CD4-positive, alpha-beta T cell (primary cell): Measurements from ENCODE around the gene RXRA. TPM values are rescaled to one million over a fixed set of nuclear protein-coding genes. Genes with fewer than 3 reads are reported as not detected.

ENCODE experiments used
- ATAC-seq: fragments of 200-7000 bp; cut with Tn5 transposase; one replicate; pipeline ENCODE4 v1.10.0; 2022; ENCODE audit warnings: mild to moderate bottlenecking; ENCODE audit not compliant: poor library complexity
- CTCF ChIA-PET: fragments of 350-600 bp; sonication (Branson Sonifier 250); formaldehyde crosslinking; loops from one replicate; lab custom pipeline; 2021; ENCODE audit warnings: antibody characterized with exemption, inconsistent platforms; lab: Charles Lee
- POLR2A ChIA-PET: fragments of 350-600 bp; sonication (Branson Sonifier 250); formaldehyde crosslinking; loops from one replicate; lab custom pipeline; 2021; ENCODE audit warnings: antibody characterized with exemption, inconsistent platforms; lab: Charles Lee
- DNase-seq, 14 experiments: peaks; one replicate each; pipeline ENCODE4 v3.0.0-alpha.2; 2013 to 2020; ENCODE audit warnings: mixed read lengths in 2 of 14
- H3K27ac ChIP-seq, 2 donors: one replicate each; pipeline versions ENCODE4 v1.5.1 to v1.7.0; 2013; ENCODE audit warnings: low read length in 2 of 2, low read depth in 1 of 2, mild to moderate bottlenecking in 1 of 2
- H3K27me3 ChIP-seq, 2 experiments: 1 replicate in 1 of 2; 2 replicates in 1 of 2; pipeline versions ENCODE4 v1.6.1 to v1.7.0; 2013; ENCODE audit warnings: low read length in 2 of 2, control low read depth in 1 of 2, mild to moderate bottlenecking in 1 of 2, moderate library complexity in 1 of 2; ENCODE audit not compliant: insufficient read depth in 2 of 2, control insufficient read depth in 1 of 2
- H3K36me3 ChIP-seq: one replicate; pipeline ENCODE4 v1.6.1; 2013; ENCODE audit warnings: low read length, control low read depth; ENCODE audit not compliant: insufficient read depth
- H3K4me1 ChIP-seq: one replicate; pipeline ENCODE4 v1.6.1; 2013; ENCODE audit warnings: low read length, control low read depth; ENCODE audit not compliant: insufficient read depth
- H3K4me3 ChIP-seq: one replicate; pipeline ENCODE4 v1.5.1; 2013; ENCODE audit warnings: mild to moderate bottlenecking, low read length, moderate library complexity
- H3K9me3 ChIP-seq, 2 experiments: 1 replicate in 1 of 2; 2 replicates in 1 of 2; pipeline versions ENCODE4 v1.6.1 to v1.7.0; 2013; ENCODE audit warnings: low read length in 2 of 2, mild to moderate bottlenecking in 2 of 2, control low read depth in 1 of 2, moderate library complexity in 1 of 2; ENCODE audit not compliant: control insufficient read depth in 1 of 2, insufficient read depth in 1 of 2
- H3K27ac Mint-ChIP-seq: one replicate; pipeline ENCODE4 v1.8.0; 2020; ENCODE audit warnings: mixed read lengths
- H3K27me3 Mint-ChIP-seq: one replicate; pipeline ENCODE4 v1.8.0; 2021; ENCODE audit warnings: mixed read lengths
- H3K36me3 Mint-ChIP-seq: one replicate; pipeline ENCODE4 v1.8.0; 2021; ENCODE audit warnings: low read depth, mixed read lengths
- H3K4me1 Mint-ChIP-seq: one replicate; pipeline ENCODE4 v1.8.0; 2021; ENCODE audit warnings: low read depth, mixed read lengths
- H3K4me3 Mint-ChIP-seq: one replicate; pipeline ENCODE4 v1.8.0; 2020; ENCODE audit warnings: mild to moderate bottlenecking, mixed read lengths
- H3K9me3 Mint-ChIP-seq: one replicate; pipeline ENCODE4 v1.8.0; 2020; ENCODE audit warnings: mixed read lengths
- CTCF ChIP-seq: fragments of 200-600 bp; IDR thresholded peaks from one replicate; pipeline ENCODE4 v1.8.0; 2022; ENCODE audit warnings: antibody characterized with exemption, mild to moderate bottlenecking
- intact Hi-C, 2 experiments: fragments of 100-400 bp; cut with DNase I in 1 of 2; cut with micrococcal nuclease in 1 of 2; formaldehyde crosslinking; loops; one replicate each; pipeline versions ENCODE4 v1.15.1 to v1.9.0; 2023 to 2025; cut with DNase I, micrococcal nuclease
- total RNA-seq, 174 experiments: library from RNA in 2 of 174; stranded (reverse) in 2 of 174; gene quantifications; one replicate each; pipeline ENCODE4 v1.2.3 and lab custom pipeline; 2021 to 2026

Gene RXRA
- total RNA-seq, 2 experiments from 2014 or later: 7.3 to 8.4 TPM

GRCh38 chr9:134359493-134360179, 33.4 kb downstream of the RXRA start:
- POLR2A ChIA-PET: no interaction called here
- Mint-ChIP-seq H3K27ac (no peak overlapping the region), H3K36me3 (no peaks in the 10 kb centered on the region), H3K9me3 (no peaks in the 10 kb centered on the region), H3K4me3 (no peak overlapping the region), H3K27me3 (no peaks in the 10 kb centered on the region), H3K4me1 (no peaks in the 10 kb centered on the region)
- no peak overlapping the region for H3K4me3 ChIP-seq
- TF ChIP-seq CTCF: no peak
- H3K27me3 ChIP-seq: no peaks in the 10 kb centered on the region
- DNase-seq (no peak), ATAC-seq (no peak)
- no peak overlapping the region for H3K27ac ChIP-seq
- peaks cover 3% of the 10 kb centered on the region for H3K4me1 ChIP-seq
- no peaks in the 10 kb centered on the region for H3K9me3 ChIP-seq
- CTCF ChIA-PET: no interaction called here
- intact Hi-C loops: no loop called here
- H3K36me3 ChIP-seq: no peaks in the 10 kb centered on the region

GRCh38 chr9:134360180-134360759, 34.0 kb downstream of the RXRA start:
- Mint-ChIP-seq H3K4me3 (no peak overlapping the region), H3K4me1 (peaks cover under 1% of the 10 kb centered on the region), H3K9me3 (no peaks in the 10 kb centered on the region), H3K36me3 (no peaks in the 10 kb centered on the region), H3K27ac (no peak overlapping the region), H3K27me3 (no peaks in the 10 kb centered on the region)
- Histone ChIP-seq H3K9me3 (no peaks in the 10 kb centered on the region), H3K4me3 (no peak overlapping the region), H3K4me1 (peaks cover 3% of the 10 kb centered on the region), H3K27ac (no peak overlapping the region), H3K36me3 (no peaks in the 10 kb centered on the region), H3K27me3 (no peaks in the 10 kb centered on the region)
- intact Hi-C loops: no loop called here
- DNase-seq (no peak), ATAC-seq (no peak)
- ChIA-PET CTCF (no interaction called here), POLR2A (no interaction called here)
- TF ChIP-seq CTCF: no peak

GRCh38 chr9:134360897-134361296, 34.6 kb downstream of the RXRA start:
- no peaks in the 10 kb centered on the region for H3K36me3 ChIP-seq
- H3K4me3 ChIP-seq: no peak overlapping the region
- no peak overlapping the region for H3K27ac Mint-ChIP-seq
- H3K4me1 ChIP-seq: peaks cover 5% of the 10 kb centered on the region
- no peak for TF ChIP-seq CTCF
- H3K27me3 ChIP-seq: no peaks in the 10 kb centered on the region
- peaks cover 4% of the 10 kb centered on the region for H3K4me1 Mint-ChIP-seq
- H3K27me3 Mint-ChIP-seq: no peaks in the 10 kb centered on the region
- no peaks in the 10 kb centered on the region for H3K36me3 Mint-ChIP-seq
- no peak for ATAC-seq
- H3K9me3 Mint-ChIP-seq: no peaks in the 10 kb centered on the region
- intact Hi-C loops: no loop called here
- no peak overlapping the region for H3K27ac ChIP-seq
- H3K4me3 Mint-ChIP-seq: no peak overlapping the region
- ChIA-PET POLR2A (no interaction called here), CTCF (no interaction called here)
- DNase-seq: no peak
- no peaks in the 10 kb centered on the region for H3K9me3 ChIP-seq
